ENCODE results near the gene KCNB1. TPM values are rescaled to one million over a fixed set of nuclear protein-coding genes. Genes with fewer than 3 reads are reported as not detected.

KCNB1 gene
- total RNA-seq, 1 donor from 2014 or later, result 0.12 TPM

DNA sequence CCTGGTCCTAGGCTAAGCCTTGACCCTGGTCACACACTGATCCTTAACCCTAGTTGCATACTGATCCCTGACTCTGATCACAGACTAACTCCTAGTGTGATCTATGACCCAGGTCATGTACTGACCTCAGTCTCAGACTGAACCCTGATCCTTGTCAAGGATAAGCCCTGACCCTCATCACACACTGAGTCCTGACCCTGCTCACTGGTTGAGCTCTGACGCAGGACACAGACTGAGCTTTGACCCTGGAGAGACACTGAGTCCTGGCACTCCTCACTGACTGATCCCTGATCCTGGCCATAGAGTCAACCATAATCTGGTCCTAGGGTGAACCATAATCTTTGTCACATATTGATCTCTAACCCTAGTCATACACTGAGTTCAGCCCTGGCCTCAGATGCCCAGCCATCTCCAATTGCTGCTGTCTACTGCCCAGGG is 37.9 kb downstream of the KCNB1 start:
- intact Hi-C loops (cut with micrococcal nuclease), result no loop called here

DNA sequence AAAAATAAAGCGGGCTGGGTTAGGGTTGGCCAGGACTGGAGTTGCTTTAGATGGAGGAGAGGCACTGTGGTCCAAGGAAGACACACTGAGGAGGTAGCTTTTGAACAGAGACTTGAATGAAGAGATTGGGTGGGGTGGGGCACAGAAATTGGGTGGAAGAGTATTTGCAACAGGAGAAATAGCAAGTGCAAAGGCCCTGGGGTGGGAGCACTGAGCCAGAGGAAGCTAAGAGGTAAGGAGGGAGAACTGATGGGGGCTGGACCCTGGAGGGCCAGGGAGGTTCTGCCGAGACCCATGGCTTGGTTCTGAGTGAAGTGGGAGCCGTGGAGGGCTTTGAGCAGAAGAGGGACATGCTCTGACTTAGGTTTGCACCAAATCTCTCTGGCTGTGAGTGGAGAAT is 45.4 kb downstream of the KCNB1 start:
- intact Hi-C loops (cut with micrococcal nuclease), result no loop called here

DNA sequence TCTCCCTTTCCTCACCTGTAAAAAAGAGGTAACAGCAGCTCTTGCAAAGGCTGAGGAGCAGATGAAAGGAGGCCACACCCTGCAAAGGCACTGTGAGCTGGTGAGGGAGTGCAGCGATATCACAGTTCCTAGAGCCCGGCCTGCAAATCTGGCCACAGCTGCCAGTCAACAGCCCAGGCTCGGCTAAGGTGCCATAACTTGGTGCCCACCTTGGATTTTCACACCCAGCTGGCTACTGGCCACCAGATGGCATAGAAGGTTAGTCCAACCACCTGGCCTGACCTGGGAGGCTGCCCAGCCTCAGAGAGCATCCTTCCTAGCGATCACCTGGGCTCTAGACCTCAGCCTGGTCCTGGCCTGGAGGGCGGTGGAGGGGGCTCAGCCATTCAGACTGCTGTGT is 46.8 kb downstream of the KCNB1 start:
- intact Hi-C loops (cut with micrococcal nuclease), result no loop called here

DNA sequence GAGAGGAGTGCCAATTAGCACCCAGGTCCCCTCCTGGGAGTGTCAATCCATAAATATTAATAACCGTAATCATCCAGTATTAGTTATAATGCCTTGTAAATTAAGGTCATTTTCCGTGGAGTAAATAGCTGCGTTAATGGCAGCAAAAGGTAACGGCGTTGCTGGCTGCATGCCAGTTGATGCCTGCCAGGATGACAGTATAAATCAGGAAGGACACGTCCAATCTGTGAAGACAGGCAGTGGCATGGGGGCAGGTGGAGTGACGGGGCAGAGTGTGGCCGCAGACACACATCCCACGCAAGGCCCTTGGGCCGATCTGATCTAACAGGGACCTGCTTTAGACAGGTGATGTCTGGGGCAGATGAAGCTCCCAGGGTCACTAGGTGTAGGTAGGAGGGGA is 49.1 kb downstream of the KCNB1 start:
- intact Hi-C loops (cut with micrococcal nuclease), result no loop called here

DNA sequence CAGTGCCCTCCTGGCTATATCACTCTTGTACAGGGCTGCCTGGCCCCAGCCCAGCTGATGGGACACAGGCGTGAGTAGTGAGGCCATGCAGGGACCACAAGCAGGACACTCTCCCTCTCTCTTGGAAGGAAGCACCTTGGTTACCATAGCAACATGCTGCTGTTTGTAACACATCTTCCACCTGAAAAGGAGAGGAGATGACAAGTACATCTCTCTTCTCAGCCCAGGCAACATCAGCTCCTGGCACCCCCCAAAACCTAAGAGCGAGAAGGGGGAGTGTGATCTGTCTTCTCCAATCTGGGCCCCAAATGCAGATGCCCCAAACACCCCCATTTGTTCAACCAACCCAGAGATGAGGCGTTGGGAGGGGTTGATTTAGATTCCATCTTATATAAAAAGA is 49.9 kb downstream of the KCNB1 start:
- intact Hi-C loops (cut with micrococcal nuclease), result no loop called here

DNA sequence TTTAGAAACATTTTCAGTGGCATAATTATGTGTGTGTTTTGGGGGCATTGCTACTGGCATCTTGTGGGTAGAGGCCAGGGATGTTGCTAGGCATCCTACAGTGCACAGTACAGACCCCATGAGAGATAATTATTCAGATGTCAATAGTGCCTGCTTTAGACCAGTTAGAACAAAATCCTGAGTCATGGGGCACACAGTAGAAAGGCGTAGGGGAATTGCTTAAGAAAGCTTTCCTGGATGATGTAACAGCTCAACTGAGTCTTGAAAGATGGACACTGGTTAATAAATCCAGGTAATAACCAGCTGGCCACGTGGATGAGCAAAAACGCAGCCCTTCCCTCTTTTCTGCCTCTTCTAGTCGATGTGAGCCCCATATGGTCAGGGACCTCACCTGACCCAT is 51.1 kb downstream of the KCNB1 start:
- intact Hi-C loops (cut with micrococcal nuclease), result no loop called here

DNA sequence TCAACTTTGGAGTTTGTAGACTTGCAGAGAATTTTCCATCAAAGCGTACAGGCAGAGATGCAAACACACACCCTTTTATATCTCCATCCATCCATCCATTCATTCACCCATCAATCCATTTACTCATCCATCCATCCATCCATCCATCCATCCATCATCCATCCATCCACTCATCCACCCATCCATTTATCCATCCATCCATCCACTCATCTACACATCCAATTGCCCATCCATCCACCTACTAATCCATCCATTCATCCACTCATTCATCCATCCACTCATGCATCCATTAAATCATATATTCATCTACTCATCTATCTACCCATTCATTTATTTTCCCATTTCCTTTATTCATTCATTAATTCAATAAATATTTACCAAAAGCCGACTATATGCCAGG is 52.1 kb downstream of the KCNB1 start:
- intact Hi-C loops (cut with micrococcal nuclease), result no loop called here

DNA sequence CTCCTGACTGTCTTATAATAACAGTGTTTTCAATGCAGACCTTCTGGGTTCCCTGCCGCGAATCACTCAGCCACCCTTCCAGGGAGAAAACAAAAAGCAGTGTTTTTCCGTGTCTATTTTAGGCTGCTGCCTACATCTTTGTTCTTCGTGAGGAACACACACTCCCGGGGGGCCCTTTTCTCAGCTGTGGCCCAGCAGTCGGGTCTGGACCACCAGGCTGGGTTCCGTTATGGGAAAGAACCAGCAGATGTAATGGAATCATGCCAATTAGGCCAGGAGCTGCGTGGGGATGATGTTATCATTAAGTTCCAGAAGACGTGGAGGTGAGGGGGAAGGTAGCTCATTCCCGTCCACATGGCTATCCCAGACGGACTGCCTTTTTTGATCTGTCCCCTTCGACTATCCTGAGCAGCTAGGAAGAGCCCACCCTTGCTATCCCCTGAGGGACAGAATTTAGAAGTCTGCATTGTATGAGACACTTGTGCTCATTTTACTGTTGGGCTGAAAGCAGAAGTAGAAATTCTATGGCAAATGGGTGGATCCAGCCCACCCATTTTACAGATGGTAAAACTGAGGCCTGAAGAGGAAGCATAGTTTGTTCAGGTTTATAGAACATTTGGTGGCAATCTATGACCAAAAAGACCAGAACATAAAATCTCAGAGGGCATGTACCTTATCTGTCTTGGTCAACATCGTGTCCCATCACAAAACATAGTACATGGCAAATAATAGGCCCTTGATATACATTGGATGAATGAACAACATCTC is 54.5 kb downstream of the KCNB1 start:
- intact Hi-C loops (cut with micrococcal nuclease), result no loop called here

DNA sequence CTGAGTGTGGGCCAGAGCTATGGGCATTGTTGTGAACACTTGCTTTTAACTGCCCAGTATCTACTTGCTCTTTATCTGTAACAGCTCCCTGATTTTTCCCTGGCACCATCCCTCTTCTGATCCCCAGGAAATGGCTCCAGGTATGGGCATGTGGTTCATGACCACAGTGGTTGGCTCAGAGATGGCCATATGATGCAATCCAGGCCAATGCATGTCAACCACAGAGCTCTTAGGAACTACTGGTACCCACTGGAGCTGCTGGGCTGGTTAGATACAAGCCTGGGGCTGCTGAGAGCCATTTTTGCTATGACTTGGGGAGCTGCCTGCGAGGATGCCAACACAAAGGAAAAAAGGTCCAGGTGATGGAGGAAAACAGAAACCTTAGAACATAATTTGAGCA is 55.6 kb downstream of the KCNB1 start:
- intact Hi-C loops (cut with micrococcal nuclease), result no loop called here

DNA sequence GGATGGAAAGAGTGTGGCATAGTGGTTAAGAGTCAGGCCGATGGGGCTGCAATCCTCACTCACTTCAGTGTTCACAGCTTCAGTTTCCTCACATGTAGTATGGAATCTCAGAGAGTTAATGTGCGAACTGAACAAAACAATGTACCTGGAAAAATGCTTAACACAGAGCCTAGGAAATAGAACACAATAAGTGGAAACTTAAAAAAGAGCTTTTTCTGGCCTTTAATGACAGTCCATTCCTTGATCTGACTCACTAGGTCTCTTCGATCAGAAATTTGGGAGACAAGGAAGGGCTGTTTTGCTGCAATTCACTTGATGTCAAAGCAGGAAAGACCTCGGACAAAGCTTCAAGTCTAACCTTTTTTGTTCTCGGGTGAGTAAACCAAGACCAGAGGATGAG is 56.1 kb downstream of the KCNB1 start:
- intact Hi-C loops (cut with micrococcal nuclease), result no loop called here

DNA sequence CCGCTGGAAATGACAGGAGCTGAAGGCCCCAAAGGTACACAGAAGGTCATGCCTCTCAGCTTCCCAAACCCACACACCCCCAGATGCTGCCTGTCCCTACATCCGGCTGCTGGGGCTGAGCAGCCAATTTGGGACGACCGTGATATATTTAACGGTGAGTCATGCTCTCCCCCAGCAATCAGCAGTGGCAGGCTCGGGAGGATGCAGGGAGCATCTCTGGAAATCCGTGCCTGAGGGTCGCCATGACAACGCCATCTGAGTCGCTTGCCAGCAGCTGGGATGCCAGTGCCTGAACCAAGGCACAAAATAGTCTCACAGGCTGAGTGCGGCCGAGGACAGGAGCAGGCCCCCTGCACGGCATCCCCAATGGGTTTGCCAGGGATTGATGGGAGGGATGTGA is 57.9 kb downstream of the KCNB1 start:
- intact Hi-C loops (cut with micrococcal nuclease), result no loop called here

DNA sequence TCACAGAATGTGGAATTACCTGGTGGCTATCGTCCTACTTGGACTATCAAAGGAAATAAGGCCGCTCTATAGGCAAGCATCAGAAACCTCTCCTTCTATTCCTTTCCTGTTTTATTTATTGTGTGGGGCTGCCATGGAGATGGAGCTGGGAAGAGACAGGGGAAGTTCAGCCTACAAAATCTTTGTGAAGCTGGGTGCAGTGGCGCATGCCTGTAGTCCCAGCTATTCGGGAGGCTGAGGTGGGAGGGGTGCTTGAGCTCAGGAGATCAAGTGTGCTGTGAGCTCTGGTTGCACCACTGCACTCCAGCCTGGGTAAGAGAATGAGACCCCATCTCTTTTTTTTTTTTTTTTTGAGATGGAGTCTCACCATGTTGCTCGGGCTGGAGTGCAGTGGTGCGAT is 60.3 kb downstream of the KCNB1 start:
- intact Hi-C loops (cut with micrococcal nuclease), result no loop called here

DNA sequence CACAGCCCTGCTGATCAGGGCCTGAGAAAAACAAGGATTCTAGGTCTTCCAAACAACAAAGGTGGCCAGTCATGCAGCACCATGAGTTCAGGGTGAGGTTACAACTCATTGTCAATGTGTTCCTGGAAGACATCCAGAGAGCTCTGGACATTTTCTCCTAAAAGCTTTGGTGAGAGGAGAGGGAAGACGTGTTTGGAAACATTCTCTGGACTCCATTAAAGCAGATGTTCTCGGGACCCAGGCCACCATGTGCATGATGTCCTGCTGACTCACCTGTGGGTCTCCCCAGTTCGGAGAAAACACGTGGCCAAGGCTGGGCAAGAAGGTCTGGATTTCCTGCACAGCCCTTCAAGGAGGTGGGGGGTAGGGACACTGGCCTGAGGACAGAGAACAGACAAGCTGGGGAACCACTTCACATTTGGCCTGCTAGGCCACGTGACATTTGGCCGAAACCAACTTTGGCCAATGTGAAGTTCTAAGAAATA is 61.6 kb downstream of the KCNB1 start:
- intact Hi-C loops (cut with micrococcal nuclease), result no loop called here

DNA sequence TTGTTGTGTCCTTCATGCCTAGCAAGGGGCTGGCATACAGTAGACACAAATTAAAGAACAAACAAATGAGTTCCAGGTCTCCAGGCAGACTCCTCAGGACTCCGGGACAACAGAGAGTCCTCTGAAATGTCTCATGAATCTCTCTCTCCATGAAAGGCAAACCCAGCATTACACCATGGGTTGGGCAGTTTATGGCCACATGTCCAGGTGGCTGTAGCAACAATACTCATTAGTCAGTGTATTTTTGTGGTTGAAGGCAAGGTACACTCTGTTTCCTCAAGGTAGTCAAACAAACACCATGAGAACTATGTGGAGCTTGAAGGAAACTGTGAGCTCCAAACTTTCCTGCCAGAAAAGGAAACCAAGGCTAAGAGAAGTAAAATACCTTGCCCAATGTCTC is 62.2 kb downstream of the KCNB1 start:
- intact Hi-C loops (cut with micrococcal nuclease), result no loop called here

DNA sequence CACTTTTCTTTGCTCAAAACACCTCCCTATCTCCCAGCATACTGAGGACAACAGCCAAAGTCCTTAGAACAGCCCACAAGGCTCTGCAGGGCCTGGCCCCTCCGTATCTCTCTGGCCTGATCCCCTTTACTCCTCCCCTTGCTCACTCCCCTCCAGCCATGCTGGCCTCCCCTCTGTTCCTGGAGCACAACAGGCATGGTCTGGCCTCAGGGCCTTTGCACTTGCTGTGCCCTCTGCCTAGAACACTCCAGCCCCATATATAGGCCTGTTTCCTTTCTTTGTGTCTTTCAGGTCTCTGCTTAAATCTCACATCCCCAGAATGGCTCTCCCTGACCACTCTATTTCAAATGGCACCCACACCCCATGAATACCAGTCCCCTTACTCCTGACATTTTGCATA is 62.7 kb downstream of the KCNB1 start:
- intact Hi-C loops (cut with micrococcal nuclease), result no loop called here

DNA sequence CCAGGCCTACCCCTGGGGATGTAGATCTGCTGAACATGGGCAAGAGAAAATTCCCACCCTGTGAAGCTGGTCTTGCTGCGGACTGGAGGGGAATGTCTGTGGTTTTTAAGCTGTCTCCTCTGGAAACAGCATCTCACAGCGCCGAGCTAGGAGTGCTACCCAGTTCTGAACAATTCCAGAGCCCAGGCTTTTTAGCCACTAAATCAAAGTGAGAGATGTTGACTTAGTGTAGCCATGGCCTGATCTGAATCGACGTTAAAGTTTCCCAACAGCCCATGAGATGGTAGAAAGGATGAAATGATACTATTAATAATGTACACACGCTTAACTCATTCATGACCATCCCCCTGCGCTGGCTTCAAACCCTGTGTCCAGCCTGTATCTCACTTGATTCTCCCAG is 63.7 kb downstream of the KCNB1 start:
- intact Hi-C loops (cut with micrococcal nuclease), result no loop called here

DNA sequence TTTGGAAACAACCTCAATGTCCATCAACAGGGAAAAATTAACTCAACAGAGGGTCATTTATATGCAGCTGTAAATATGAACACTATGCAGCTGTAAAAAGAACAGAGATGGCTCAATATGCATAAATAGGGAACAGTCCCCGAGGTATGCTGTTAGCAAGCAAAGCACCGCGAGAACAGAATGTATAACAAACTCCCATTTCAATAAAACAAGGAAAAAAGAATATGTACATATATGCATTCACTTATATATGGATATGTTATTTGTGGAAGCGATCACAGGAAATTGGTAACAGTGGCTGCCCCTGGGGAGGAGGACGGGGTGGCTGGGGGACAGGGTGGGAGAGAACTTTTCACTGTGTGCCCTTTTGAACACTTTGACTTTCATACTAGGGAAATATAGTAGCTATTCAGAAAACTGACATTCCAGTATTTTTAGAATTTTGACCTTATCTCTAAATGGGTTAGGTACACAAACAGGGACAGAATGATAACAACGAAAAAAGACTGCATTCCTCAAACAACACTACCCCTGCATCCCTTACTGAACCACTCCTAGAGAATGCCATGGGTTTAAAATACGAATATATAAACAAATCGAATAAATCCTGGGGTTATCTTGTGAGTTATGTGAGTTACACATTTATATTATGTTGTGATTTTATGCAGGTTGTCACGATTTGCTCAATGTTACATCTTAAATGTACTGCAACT is 64.5 kb downstream of the KCNB1 start:
- intact Hi-C loops (cut with micrococcal nuclease), result no loop called here

DNA sequence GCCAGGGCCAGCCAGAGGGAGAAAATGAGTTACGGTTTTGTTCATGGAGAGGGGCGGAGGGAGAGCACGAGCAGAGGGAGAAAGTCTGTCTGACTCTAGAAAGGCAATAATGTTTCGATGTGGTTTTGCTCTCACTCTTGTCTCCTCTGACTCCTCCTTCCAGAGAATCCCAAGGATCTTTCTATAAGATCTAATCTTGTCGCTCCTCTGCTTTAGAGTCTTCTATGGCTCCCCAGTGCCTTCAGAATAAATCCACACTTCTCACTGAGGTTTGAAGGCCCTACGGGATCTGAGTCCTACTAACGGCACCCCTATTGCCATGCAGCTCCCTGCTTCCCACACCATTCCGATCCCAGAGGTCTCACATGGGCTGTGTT is 66.8 kb downstream of the KCNB1 start:
- intact Hi-C loops (cut with micrococcal nuclease), result no loop called here

DNA sequence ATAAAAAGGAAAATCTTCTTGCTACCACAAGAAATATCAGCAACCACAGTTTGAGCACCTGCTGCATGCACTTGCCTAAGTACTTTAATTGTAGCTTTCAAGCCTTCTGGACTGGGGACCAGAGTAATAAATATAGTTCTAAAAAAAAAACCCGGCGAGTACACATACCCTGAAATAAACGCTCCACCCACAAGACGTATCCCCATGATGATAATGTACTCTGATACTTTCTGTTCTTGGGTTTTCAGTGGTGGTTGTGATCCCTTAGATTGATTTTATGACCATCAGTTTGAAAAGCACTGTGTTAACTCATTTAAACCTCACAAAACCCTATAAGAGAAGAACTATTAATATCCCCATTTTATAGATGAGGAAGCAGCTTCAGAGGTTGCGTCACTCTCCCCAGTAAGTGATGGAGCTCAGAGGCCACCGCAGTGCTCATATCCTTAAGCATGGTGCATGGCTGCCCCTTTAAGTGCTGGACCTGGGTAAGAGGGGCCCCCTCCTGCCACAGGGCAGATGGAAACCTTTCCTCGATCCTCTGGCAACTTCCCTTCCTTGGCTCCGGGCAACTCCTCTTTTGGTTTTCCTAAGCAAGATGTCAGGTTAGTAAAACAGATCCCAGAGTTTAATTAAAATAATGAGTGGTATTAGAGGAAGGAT is 67.3 kb downstream of the KCNB1 start:
- intact Hi-C loops (cut with micrococcal nuclease), result no loop called here

DNA sequence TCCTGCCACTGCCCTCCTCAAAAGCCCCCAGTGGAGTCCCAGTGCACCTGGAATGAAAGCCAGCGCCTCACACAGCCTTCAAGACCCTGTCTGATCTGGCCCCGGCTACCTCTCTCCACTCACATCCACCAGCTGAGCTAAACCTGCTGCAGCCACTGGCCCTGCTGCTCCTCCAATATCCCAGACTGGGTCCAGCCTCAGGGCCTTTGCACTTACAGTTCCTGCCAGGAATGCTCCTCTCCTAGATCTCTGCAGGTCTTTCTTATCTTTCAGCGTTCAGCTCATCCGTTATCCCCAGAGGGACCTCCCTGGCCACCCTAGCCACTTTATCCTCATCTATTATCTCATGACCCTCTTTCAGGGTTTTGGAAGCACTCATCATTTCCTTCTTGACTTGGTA is 68.8 kb downstream of the KCNB1 start:
- intact Hi-C loops (cut with micrococcal nuclease), result no loop called here

DNA sequence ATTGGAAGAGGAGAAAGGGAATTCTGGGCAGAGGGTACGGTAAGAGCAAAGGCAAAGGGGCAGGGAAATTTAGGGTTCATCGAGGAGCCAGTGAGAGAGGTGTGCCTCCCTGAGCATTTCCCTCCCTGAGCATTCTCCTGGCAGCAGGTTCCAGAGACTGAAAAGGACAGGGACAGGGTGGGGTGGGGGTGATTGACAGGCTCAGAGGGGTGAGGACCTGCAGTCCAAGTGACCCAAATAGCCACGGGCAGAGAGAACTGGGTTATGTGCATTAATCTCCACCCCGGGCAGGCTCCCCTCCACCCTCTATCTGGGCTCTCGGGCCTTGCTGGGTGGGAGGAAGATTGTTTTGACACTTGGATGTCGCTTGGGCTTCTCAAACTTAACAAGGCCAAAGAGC is 69.5 kb downstream of the KCNB1 start:
- intact Hi-C loops (cut with micrococcal nuclease), result no loop called here

DNA sequence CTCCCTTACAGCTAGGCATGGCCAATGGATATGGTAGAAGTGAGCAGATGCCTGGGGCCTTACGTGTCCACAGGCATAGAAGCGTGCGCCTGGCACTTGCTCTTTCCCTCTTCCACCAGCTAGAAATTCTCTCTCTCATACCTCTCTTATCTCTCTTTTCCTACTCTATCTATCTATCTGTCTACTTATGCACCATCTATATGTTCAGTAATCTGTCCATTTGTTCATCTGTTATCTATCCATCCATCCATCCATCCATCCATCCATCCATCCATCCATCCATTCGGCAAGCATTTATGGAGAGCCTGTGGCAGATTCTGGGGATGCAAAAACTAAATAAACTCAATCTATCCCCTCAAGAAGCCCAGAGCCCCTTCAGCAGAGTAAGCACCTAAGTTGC is 70.2 kb downstream of the KCNB1 start:
- intact Hi-C loops (cut with micrococcal nuclease), result no loop called here

Data from T-helper 1 cell treated with Interleukin-12 subunit alpha and Interleukin-12 subunit beta and Interleukin-4 antibody, amounts not matched to agents 30 ng/mL and 1 ng/mL, for 36 hours (primary cell).